ENCODE measurements around the gene CAPN14. TPM values are rescaled to one million over a fixed set of nuclear protein-coding genes. Genes with fewer than 3 reads are reported as not detected.

Gene CAPN14
- total and polyA plus RNA-seq, 2 experiments from 2014 or later, result 0.06 to 0.33 TPM

- Histone ChIP-seq H3K36me3 (replicated peaks; ENCODE audit: insufficient read depth, low read depth) (no peaks in the 10 kb centered on the region), H3K79me2 (peaks cover 8% of the 10 kb centered on the region), H3K4me2 (no peak overlapping the region), H3K4me1 (ENCODE audit: insufficient read depth) (peaks cover 6% of the 10 kb centered on the region), H3K9me2 (replicated peaks; ENCODE audit: insufficient read depth) (no peaks in the 10 kb centered on the region), H2AFZ (no peak overlapping the region), H3K9me3 (ENCODE audit: low read depth) (no peaks in the 10 kb centered on the region), H3K27me3 (no peaks in the 10 kb centered on the region), H3K4me3 (no peak overlapping the region), H4K20me1 (ENCODE audit: insufficient read depth, poor library complexity, severe bottlenecking) (no peaks in the 10 kb centered on the region), H3K27ac (no peak overlapping the region)
- WGBS (ENCODE audit: low lambda C conversion rate, missing lambda C conversion rate), result 96% methylated on average over 9 of the region's 9 CpGs
- DNase-seq (ENCODE audit: low spot score), result no peak
- TF ChIP-seq EZH2 (IDR thresholded peaks at IDR 0.05; ENCODE audit: borderline replicate concordance) (no peak), EZH2phosphoT487 (IDR thresholded peaks at IDR 0.05; ENCODE audit: low read depth, severe bottlenecking, unreplicated experiment) (no peak)
- TF ChIP-seq, protein P1, sequence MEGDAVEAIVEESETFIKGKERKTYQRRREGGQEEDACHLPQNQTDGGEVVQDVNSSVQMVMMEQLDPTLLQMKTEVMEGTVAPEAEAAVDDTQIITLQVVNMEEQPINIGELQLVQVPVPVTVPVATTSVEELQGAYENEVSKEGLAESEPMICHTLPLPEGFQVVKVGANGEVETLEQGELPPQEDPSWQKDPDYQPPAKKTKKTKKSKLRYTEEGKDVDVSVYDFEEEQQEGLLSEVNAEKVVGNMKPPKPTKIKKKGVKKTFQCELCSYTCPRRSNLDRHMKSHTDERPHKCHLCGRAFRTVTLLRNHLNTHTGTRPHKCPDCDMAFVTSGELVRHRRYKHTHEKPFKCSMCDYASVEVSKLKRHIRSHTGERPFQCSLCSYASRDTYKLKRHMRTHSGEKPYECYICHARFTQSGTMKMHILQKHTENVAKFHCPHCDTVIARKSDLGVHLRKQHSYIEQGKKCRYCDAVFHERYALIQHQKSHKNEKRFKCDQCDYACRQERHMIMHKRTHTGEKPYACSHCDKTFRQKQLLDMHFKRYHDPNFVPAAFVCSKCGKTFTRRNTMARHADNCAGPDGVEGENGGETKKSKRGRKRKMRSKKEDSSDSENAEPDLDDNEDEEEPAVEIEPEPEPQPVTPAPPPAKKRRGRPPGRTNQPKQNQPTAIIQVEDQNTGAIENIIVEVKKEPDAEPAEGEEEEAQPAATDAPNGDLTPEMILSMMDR (IDR thresholded peaks at IDR 0.05; ENCODE audit: poor library complexity), result no peak
Observed at GRCh38 chr2:31237348-31238017, 20.2 kb upstream of the CAPN14 start.

- no peaks in the 10 kb centered on the region for H4K20me1 ChIP-seq (ENCODE audit: insufficient read depth, poor library complexity, severe bottlenecking)
- WGBS (ENCODE audit: low lambda C conversion rate, missing lambda C conversion rate), result 71% methylated on average over 7 of the region's 7 CpGs
- no peak overlapping the region for H3K27ac ChIP-seq
- peaks cover 6% of the 10 kb centered on the region for H3K4me1 ChIP-seq (ENCODE audit: insufficient read depth)
- H3K4me3 ChIP-seq, result no peak overlapping the region
- no peaks in the 10 kb centered on the region for H3K27me3 ChIP-seq
- H3K9me3 ChIP-seq (ENCODE audit: low read depth), result no peaks in the 10 kb centered on the region
- no peak overlapping the region for H3K4me2 ChIP-seq
- TF ChIP-seq EZH2 (IDR thresholded peaks at IDR 0.05; ENCODE audit: borderline replicate concordance), result no peak
- TF ChIP-seq, protein P1 (IDR thresholded peaks at IDR 0.05; ENCODE audit: poor library complexity), result no peak
- no peak for TF ChIP-seq EZH2phosphoT487 (IDR thresholded peaks at IDR 0.05; ENCODE audit: low read depth, severe bottlenecking, unreplicated experiment)
- no peak overlapping the region for H2AFZ ChIP-seq
- no peaks in the 10 kb centered on the region for H3K9me2 ChIP-seq (replicated peaks; ENCODE audit: insufficient read depth)
- no peak for DNase-seq (ENCODE audit: low spot score)
- no peaks in the 10 kb centered on the region for H3K36me3 ChIP-seq (replicated peaks; ENCODE audit: insufficient read depth, low read depth)
- peaks cover 8% of the 10 kb centered on the region for H3K79me2 ChIP-seq
Observed at GRCh38 chr2:31236433-31237205, 19.3 kb upstream of the CAPN14 start.

GRCh38 chr2:31235504-31235902 is 18.2 kb upstream of the CAPN14 start:
- no peak for DNase-seq (ENCODE audit: low spot score)
- WGBS (ENCODE audit: low lambda C conversion rate, missing lambda C conversion rate), result 80% methylated on average over 4 of the region's 4 CpGs
- H3K4me3 ChIP-seq, result no peak overlapping the region

More at GRCh38 chr2:31235504-31235902, 18.2 kb upstream of the CAPN14 start:
- Histone ChIP-seq H3K79me2 (peaks cover 8% of the 10 kb centered on the region), H3K4me2 (peak overlapping the region; percentile 98), H3K27ac (no peak overlapping the region), H3K27me3 (no peaks in the 10 kb centered on the region), H4K20me1 (ENCODE audit: insufficient read depth, poor library complexity, severe bottlenecking) (no peaks in the 10 kb centered on the region), H2AFZ (no peak overlapping the region), H3K9me3 (ENCODE audit: low read depth) (no peaks in the 10 kb centered on the region), H3K9me2 (replicated peaks; ENCODE audit: insufficient read depth) (no peaks in the 10 kb centered on the region), H3K36me3 (replicated peaks; ENCODE audit: insufficient read depth, low read depth) (no peaks in the 10 kb centered on the region), H3K4me1 (ENCODE audit: insufficient read depth) (peaks cover 6% of the 10 kb centered on the region)
- TF ChIP-seq EZH2phosphoT487 (IDR thresholded peaks at IDR 0.05; ENCODE audit: low read depth, severe bottlenecking, unreplicated experiment) (no peak), EZH2 (IDR thresholded peaks at IDR 0.05; ENCODE audit: borderline replicate concordance) (no peak)
- TF ChIP-seq, protein P1 (IDR thresholded peaks at IDR 0.05; ENCODE audit: poor library complexity), result no peak
